AG10803 (cell line): ENCODE results near the gene COL6A2.

Experiments
- DNase-seq: peaks from one replicate; pipeline ENCODE4 v3.0.0; 2010; ENCODE audit warnings: low read depth
- H3K4me3 ChIP-seq: 2 replicates; pipeline ENCODE4 v1.5.1; 2011; ENCODE audit warnings: mild to moderate bottlenecking, low read length, control low read depth
- TF ChIP-seq, protein P1 (sequence below): conservative IDR thresholded peaks from 2 replicates; pipeline ENCODE4 v1.5.1; 2011; ENCODE audit warnings: mild to moderate bottlenecking, low read length, control low read depth, inconsistent platforms

Gene COL6A2

DNA sequence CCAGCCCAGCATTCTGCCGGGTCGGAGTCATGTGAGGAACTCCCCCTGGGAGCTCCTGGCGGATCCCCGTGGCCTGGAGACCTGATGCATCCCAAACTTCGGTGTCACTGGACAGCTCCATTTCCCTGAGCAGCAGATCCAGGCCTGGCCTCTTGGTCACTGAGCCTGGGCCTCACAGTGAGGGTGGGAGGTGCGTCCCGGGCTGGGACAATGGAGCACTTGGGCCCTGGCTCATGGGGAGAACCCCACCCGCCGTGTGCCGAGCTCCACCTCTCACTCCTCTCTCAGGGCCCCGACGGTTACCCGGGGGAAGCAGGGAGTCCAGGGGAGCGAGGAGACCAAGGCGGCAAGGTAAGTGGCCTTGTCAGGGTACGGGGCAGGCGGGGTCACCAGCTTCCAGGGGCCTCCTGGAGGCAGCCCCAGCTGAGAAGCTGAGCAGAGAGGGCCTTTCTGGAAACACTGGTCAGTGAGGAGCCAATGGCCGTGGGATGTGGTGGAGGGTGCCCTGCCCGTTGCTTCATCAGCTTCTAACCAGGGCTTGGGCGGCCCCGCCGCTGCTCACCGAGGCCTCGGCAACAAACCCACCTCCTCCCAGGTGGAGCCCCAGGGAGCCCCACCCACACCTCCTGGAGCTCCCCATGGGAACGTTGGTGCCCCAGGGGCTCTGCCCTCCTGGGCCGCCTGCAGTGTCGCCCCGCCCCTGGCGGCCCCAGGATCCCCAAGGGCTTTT is 19.8 kb downstream of the COL6A2 start:
- no peak for DNase-seq
- TF ChIP-seq, protein P1, sequence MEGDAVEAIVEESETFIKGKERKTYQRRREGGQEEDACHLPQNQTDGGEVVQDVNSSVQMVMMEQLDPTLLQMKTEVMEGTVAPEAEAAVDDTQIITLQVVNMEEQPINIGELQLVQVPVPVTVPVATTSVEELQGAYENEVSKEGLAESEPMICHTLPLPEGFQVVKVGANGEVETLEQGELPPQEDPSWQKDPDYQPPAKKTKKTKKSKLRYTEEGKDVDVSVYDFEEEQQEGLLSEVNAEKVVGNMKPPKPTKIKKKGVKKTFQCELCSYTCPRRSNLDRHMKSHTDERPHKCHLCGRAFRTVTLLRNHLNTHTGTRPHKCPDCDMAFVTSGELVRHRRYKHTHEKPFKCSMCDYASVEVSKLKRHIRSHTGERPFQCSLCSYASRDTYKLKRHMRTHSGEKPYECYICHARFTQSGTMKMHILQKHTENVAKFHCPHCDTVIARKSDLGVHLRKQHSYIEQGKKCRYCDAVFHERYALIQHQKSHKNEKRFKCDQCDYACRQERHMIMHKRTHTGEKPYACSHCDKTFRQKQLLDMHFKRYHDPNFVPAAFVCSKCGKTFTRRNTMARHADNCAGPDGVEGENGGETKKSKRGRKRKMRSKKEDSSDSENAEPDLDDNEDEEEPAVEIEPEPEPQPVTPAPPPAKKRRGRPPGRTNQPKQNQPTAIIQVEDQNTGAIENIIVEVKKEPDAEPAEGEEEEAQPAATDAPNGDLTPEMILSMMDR: no peak
- no peak overlapping the region for H3K4me3 ChIP-seq

DNA sequence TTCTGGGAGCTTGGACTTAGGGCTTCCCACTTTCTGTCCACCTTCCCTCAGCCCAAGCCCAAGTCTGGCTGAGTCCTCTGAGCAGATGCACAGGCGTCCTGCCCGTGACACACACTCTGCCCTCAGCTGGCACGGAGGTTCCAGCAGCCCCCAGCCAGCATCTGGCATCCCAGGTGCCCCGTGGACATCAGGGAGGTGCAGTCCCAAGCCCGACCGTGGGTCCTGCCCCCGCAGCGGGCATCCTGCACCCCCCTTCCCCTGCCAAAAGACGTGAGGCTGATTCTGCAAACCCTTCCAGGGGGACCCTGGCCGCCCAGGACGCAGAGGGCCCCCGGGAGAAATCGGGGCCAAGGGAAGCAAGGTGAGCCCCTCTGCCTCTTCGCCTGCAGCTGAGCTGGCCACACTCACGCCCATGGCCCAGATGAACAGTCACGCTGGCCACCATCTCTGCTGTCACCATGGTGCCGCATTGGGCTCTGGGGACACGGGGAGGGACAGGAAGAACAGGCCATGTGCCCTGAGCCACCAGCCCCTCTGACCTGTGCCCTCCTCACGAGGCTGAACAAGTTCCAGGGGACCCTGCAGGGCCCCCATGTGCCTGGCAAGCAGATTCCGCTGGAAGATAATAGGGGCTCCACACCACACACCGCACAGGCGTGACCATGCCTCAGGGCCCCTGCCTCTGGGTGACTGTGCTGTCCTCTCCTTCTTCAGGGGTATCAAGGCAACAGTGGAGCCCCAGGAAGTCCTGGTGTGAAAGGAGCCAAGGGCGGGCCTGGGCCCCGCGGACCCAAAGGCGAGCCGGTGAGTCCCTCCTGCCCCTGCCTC is 20.6 kb downstream of the COL6A2 start:
- TF ChIP-seq, protein P1: no peak
- DNase-seq: no peak
- no peak overlapping the region for H3K4me3 ChIP-seq

DNA sequence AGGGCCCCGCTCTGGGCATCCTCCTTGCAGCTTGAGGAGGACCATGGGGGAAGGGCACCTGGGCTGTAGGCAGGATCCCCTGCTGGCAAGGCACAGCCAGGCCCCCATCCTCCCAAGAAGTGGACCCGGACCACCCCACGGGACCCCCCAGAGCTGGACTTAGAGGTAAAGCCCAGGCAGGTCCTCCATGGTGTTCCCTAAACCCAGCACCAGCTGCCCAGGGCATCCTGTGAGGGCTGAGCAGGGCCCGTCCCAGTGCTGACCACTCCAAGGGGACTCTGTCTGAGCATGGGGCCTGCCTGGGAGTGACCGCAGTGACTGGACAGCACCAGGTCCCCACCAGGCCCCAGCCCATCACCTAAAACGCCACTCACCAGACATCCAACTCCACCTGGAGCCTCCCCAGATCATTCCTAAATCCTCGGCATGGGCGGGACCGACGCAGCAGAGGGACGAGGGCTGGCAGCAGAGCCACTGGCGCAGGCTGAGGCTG is 21.3 kb downstream of the COL6A2 start:
- no peak overlapping the region for H3K4me3 ChIP-seq
- DNase-seq: no peak
- TF ChIP-seq, protein P1: no peak

DNA sequence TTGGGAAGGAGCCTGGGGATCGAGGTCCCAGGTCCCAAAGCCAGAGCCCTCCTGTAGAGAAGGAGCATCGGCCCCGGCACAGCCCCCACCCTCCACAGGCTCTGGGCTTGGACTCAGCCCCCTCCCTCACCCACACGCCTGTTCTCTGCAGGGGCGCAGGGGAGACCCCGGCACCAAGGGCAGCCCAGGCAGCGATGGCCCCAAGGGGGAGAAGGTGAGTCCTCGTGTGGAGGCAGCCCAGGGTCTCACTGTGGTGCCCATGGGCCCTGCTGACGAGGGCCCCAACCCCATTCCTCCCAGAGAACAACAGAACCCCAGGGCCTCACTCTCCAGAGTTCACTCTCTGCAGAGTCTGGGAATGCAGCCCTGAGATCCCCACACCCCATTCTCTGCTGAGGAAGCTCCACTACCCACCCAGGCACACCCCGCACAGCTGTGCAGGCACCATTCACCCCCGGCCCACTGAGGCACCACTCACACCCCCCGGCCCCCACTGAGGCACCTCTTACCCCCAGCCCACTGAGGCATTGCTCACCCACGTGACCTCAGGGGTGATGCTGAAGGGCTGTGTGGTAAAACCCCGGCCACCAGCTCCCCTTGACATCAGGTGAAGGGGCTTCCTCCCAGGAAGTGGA is 21.8 kb downstream of the COL6A2 start:
- TF ChIP-seq, protein P1: no peak
- DNase-seq: no peak
- H3K4me3 ChIP-seq: no peak overlapping the region

DNA sequence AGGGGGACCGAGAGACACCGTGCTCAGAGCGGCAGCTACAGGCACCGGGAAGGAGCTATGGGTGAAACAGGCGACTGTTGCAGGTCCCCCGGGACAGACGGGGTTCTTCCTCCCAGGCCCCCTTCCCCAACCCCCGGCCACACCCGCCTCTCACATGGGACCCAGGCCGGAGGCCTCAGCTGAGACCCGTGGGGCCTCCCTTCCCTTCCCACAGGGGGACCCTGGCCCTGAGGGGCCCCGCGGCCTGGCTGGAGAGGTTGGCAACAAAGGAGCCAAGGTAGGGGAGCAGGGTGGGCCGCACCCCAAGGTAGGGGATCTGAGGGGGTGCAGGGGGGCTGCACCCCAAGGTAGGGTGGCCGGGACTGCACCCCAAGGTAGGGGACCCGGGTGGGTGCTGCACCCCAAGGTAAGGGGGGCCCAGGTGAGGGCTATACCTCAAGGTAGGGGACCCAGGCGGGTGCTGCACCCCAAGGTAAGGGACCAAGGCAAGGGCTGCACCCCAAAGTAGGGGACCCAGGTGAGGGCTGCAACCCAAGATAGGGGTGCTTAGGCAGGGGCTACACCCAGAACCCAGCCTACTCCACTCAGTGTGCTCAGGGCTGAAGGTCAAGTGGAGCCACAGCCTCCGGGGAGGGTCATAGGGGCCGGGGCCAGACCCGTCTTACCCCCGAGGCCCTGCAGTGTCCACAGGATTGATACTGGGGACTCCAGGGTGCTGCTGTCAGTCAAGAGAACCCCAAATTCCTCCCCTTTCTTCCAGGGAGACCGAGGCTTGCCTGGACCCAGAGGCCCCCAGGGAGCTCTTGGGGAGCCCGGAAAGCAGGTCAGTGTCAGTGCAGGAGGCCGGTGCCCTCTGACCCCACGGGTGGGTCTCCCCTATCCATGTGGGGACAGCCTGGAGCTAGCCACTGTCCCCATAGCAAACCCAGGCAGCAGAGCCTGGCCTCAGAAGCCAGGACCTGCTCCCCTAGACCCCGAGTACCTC is 22.7 kb downstream of the COL6A2 start:
- no peak for DNase-seq
- TF ChIP-seq, protein P1: no peak
- H3K4me3 ChIP-seq: no peak overlapping the region
